ENCODE measurements around the gene CENPT.

- TF ChIP-seq CTCF (IDR thresholded peaks at IDR 0.05): no peak
- no peak for TF ChIP-seq POLR2AphosphoS5 (IDR thresholded peaks at IDR 0.05)
Measured at GRCh38 chr16:67841198-67841815, 6.2 kb downstream of the CENPT start.

Data from upper lobe of left lung (tissue), 4 donors.